Measurements from ENCODE around the gene ZNF286A. TPM values are rescaled to one million over a fixed set of nuclear protein-coding genes. Genes with fewer than 3 reads are reported as not detected.
"Not testable (repeated sequence)": the region's sequence is repeated elsewhere in the genome, so short reads cannot be mapped to it uniquely, and the experiment has no call there.

ZNF286A gene
- polyA plus RNA-seq, 4 donors, result 2.2 to 17.3 (median 4.3) TPM

GRCh38 chr17:15740041-15740440 lies 40.5 kb downstream of the ZNF286A start:
- FAIRE-seq, DNase-seq: not testable (repeated sequence)

GRCh38 chr17:15740570-15741120 lies 41.1 kb downstream of the ZNF286A start:
- DNase-seq, result no peak
- no peaks in the 10 kb centered on the region for H3K36me3 ChIP-seq (ENCODE audit: control insufficient read depth in 3 of 3, insufficient read depth in 2 of 3, low read depth in 1 of 3, low read length in 3 of 3)
- H3K4me1 ChIP-seq (ENCODE audit: control insufficient read depth in 3 of 3, insufficient read depth in 2 of 3, low read depth in 1 of 3, low read length in 2 of 3), result no peaks in the 10 kb centered on the region
- no peak overlapping the region for H3K27ac ChIP-seq (ENCODE audit: low read depth in 1 of 3, low read length in 2 of 3)
- no peak for FAIRE-seq
- H3K27me3 ChIP-seq (ENCODE audit: control insufficient read depth in 3 of 3, insufficient read depth in 3 of 3, low read length in 3 of 3), result no peaks in the 10 kb centered on the region
- no peaks in the 10 kb centered on the region for H3K9me3 ChIP-seq (ENCODE audit: control insufficient read depth in 2 of 2, insufficient read depth in 1 of 2, low read depth in 1 of 2, low read length in 1 of 2)
- no peak overlapping the region for H3K4me3 ChIP-seq (ENCODE audit: low read depth in 1 of 3, low read length in 3 of 3)
- WGBS, 3 donors, result 86 to 91% (median 91%) methylated on average over 7 of the region's 7 CpGs

More at GRCh38 chr17:15740041-15740440, 40.5 kb downstream of the ZNF286A start:
- not testable (repeated sequence) for H3K9me3 ChIP-seq (ENCODE audit: control insufficient read depth in 2 of 2, insufficient read depth in 1 of 2, low read depth in 1 of 2, low read length in 1 of 2); H3K36me3 ChIP-seq (ENCODE audit: control insufficient read depth in 3 of 3, insufficient read depth in 2 of 3, low read depth in 1 of 3, low read length in 3 of 3); H3K27me3 ChIP-seq (ENCODE audit: control insufficient read depth in 3 of 3, insufficient read depth in 3 of 3, low read length in 3 of 3); H3K4me3 ChIP-seq (ENCODE audit: low read depth in 1 of 3, low read length in 3 of 3); H3K4me1 ChIP-seq (ENCODE audit: control insufficient read depth in 3 of 3, insufficient read depth in 2 of 3, low read depth in 1 of 3, low read length in 2 of 3); H3K27ac ChIP-seq (ENCODE audit: low read depth in 1 of 3, low read length in 2 of 3)
- 57 to 70% (median 70%) methylated on average over 8 of the region's 8 CpGs for WGBS, 3 donors

- Histone ChIP-seq H3K27ac (ENCODE audit: low read depth in 1 of 3, low read length in 2 of 3) (no peak overlapping the region), H3K36me3 (ENCODE audit: control insufficient read depth in 3 of 3, insufficient read depth in 2 of 3, low read depth in 1 of 3, low read length in 3 of 3) (no peaks in the 10 kb centered on the region), H3K27me3 (ENCODE audit: control insufficient read depth in 3 of 3, insufficient read depth in 3 of 3, low read length in 3 of 3) (no peaks in the 10 kb centered on the region), H3K4me3 (ENCODE audit: low read depth in 1 of 3, low read length in 3 of 3) (no peak overlapping the region), H3K4me1 (ENCODE audit: control insufficient read depth in 3 of 3, insufficient read depth in 2 of 3, low read depth in 1 of 3, low read length in 2 of 3) (no peaks in the 10 kb centered on the region), H3K9me3 (ENCODE audit: control insufficient read depth in 2 of 2, insufficient read depth in 1 of 2, low read depth in 1 of 2, low read length in 1 of 2) (peaks cover 0 to 1% of the 10 kb centered on the region in 2 donors)
- WGBS, 3 donors, result 82 to 95% (median 90%) methylated on average over 9 of the region's 9 CpGs
- DNase-seq (no peak), FAIRE-seq (no peak)
These were observed 42.1 kb downstream of the ZNF286A start for GRCh38 chr17:15741624-15742023.

- H3K27ac ChIP-seq (ENCODE audit: low read depth in 1 of 3, low read length in 2 of 3), result no peak overlapping the region
- no peaks in the 10 kb centered on the region for H3K27me3 ChIP-seq (ENCODE audit: control insufficient read depth in 3 of 3, insufficient read depth in 3 of 3, low read length in 3 of 3)
- H3K9me3 ChIP-seq (ENCODE audit: control insufficient read depth in 2 of 2, insufficient read depth in 1 of 2, low read depth in 1 of 2, low read length in 1 of 2), result peaks cover 0 to 5% of the 10 kb centered on the region in 2 donors
- H3K4me3 ChIP-seq (ENCODE audit: low read depth in 1 of 3, low read length in 3 of 3), result no peak overlapping the region
- FAIRE-seq (no peak), DNase-seq (no peak)
- H3K36me3 ChIP-seq (ENCODE audit: control insufficient read depth in 3 of 3, insufficient read depth in 2 of 3, low read depth in 1 of 3, low read length in 3 of 3), result no peaks in the 10 kb centered on the region
- 76 to 81% (median 78%) methylated on average over 15 of the region's 15 CpGs for WGBS, 3 donors
- no peaks in the 10 kb centered on the region for H3K4me1 ChIP-seq (ENCODE audit: control insufficient read depth in 3 of 3, insufficient read depth in 2 of 3, low read depth in 1 of 3, low read length in 2 of 3)
These were observed 42.7 kb downstream of the ZNF286A start for GRCh38 chr17:15742051-15742795.

GRCh38 chr17:15742921-15743320 lies 43.4 kb downstream of the ZNF286A start:
- FAIRE-seq (no peak), DNase-seq (no peak)
- no peak overlapping the region for H3K27ac ChIP-seq (ENCODE audit: low read depth in 1 of 3, low read length in 2 of 3)
- no peaks in the 10 kb centered on the region for H3K27me3 ChIP-seq (ENCODE audit: control insufficient read depth in 3 of 3, insufficient read depth in 3 of 3, low read length in 3 of 3)
- H3K4me3 ChIP-seq (ENCODE audit: low read depth in 1 of 3, low read length in 3 of 3), result no peak overlapping the region
- H3K4me1 ChIP-seq (ENCODE audit: control insufficient read depth in 3 of 3, insufficient read depth in 2 of 3, low read depth in 1 of 3, low read length in 2 of 3), result no peaks in the 10 kb centered on the region
- no peaks in the 10 kb centered on the region for H3K36me3 ChIP-seq (ENCODE audit: control insufficient read depth in 3 of 3, insufficient read depth in 2 of 3, low read depth in 1 of 3, low read length in 3 of 3)
- WGBS, 3 donors, result 93 to 94% (median 94%) methylated on average over 7 of the region's 7 CpGs
- peaks cover 0 to 5% of the 10 kb centered on the region in 2 donors for H3K9me3 ChIP-seq (ENCODE audit: control insufficient read depth in 2 of 2, insufficient read depth in 1 of 2, low read depth in 1 of 2, low read length in 1 of 2)

- Histone ChIP-seq H3K27ac (ENCODE audit: low read depth in 1 of 3, low read length in 2 of 3) (no peak overlapping the region), H3K9me3 (ENCODE audit: control insufficient read depth in 2 of 2, insufficient read depth in 1 of 2, low read depth in 1 of 2, low read length in 1 of 2) (peaks cover 0 to 5% of the 10 kb centered on the region in 2 donors), H3K36me3 (ENCODE audit: control insufficient read depth in 3 of 3, insufficient read depth in 2 of 3, low read depth in 1 of 3, low read length in 3 of 3) (no peaks in the 10 kb centered on the region), H3K4me3 (ENCODE audit: low read depth in 1 of 3, low read length in 3 of 3) (no peak overlapping the region), H3K27me3 (ENCODE audit: control insufficient read depth in 3 of 3, insufficient read depth in 3 of 3, low read length in 3 of 3) (no peaks in the 10 kb centered on the region), H3K4me1 (ENCODE audit: control insufficient read depth in 3 of 3, insufficient read depth in 2 of 3, low read depth in 1 of 3, low read length in 2 of 3) (no peaks in the 10 kb centered on the region)
- 73 to 80% (median 78%) methylated on average over 7 of the region's 7 CpGs for WGBS, 3 donors
- DNase-seq (no peak), FAIRE-seq (no peak)
These were observed 44.6 kb downstream of the ZNF286A start for GRCh38 chr17:15744074-15744676.

GRCh38 chr17:15744885-15745284 lies 45.3 kb downstream of the ZNF286A start:
- Histone ChIP-seq H3K4me3 (ENCODE audit: low read depth in 1 of 3, low read length in 3 of 3) (no peak overlapping the region), H3K27me3 (ENCODE audit: control insufficient read depth in 3 of 3, insufficient read depth in 3 of 3, low read length in 3 of 3) (no peaks in the 10 kb centered on the region), H3K36me3 (ENCODE audit: control insufficient read depth in 3 of 3, insufficient read depth in 2 of 3, low read depth in 1 of 3, low read length in 3 of 3) (no peaks in the 10 kb centered on the region), H3K27ac (ENCODE audit: low read depth in 1 of 3, low read length in 2 of 3) (no peak overlapping the region), H3K9me3 (ENCODE audit: control insufficient read depth in 2 of 2, insufficient read depth in 1 of 2, low read depth in 1 of 2, low read length in 1 of 2) (peaks cover 0 to 5% of the 10 kb centered on the region in 2 donors), H3K4me1 (ENCODE audit: control insufficient read depth in 3 of 3, insufficient read depth in 2 of 3, low read depth in 1 of 3, low read length in 2 of 3) (no peaks in the 10 kb centered on the region)
- FAIRE-seq (no peak), DNase-seq (no peak)
- WGBS, 3 donors, result 64 to 77% (median 71%) methylated on average over 2 of the region's 2 CpGs

- H3K27ac ChIP-seq (ENCODE audit: low read depth in 1 of 3, low read length in 2 of 3); H3K4me1 ChIP-seq (ENCODE audit: control insufficient read depth in 3 of 3, insufficient read depth in 2 of 3, low read depth in 1 of 3, low read length in 2 of 3); H3K9me3 ChIP-seq (ENCODE audit: control insufficient read depth in 2 of 2, insufficient read depth in 1 of 2, low read depth in 1 of 2, low read length in 1 of 2); FAIRE-seq; H3K27me3 ChIP-seq (ENCODE audit: control insufficient read depth in 3 of 3, insufficient read depth in 3 of 3, low read length in 3 of 3); H3K4me3 ChIP-seq (ENCODE audit: low read depth in 1 of 3, low read length in 3 of 3); DNase-seq; H3K36me3 ChIP-seq (ENCODE audit: control insufficient read depth in 3 of 3, insufficient read depth in 2 of 3, low read depth in 1 of 3, low read length in 3 of 3): not testable (repeated sequence)
- WGBS, 3 donors, result 31 to 38% (median 37%) methylated on average over 16 to 36 of the region's 36 CpGs
These were observed 49.9 kb downstream of the ZNF286A start for GRCh38 chr17:15749403-15749802.
